A673 (cell line): ENCODE results near the gene IGLON5. TPM values are rescaled to one million over a fixed set of nuclear protein-coding genes. Genes with fewer than 3 reads are reported as not detected.

Source experiments
- Bru-seq: library from RNA; stranded (reverse); fragments of 400-500 nt; gene quantifications from one replicate; lab custom pipeline; 2021; lab: Mats Ljungman, UMichigan
- BruChase-seq, 2 experiments: library from RNA; stranded (reverse); fragments of 400-500 nt; gene quantifications; one replicate each; lab custom pipeline; 2021; lab: Mats Ljungman, UMichigan
- BruUV-seq: library from RNA; stranded (reverse); fragments of 400-500 nt; replicated peaks from 2 replicates; lab custom pipeline; 2021; lab: Mats Ljungman, UMichigan
- CTCF ChIA-PET: fragments of 300-600 bp; sonication (Branson Sonifier 250); formaldehyde crosslinking; loops from one replicate; lab custom pipeline; 2022; ENCODE audit warnings: antibody characterized with exemption; lab: Charles Lee
- POLR2A ChIA-PET: fragments of 300-600 bp; sonication (Branson Sonifier 250); formaldehyde crosslinking; loops from one replicate; lab custom pipeline; 2022; ENCODE audit warnings: antibody characterized with exemption; ENCODE audit not compliant: low non-redundant PET; lab: Charles Lee
- DNase-seq: peaks from one replicate; pipeline ENCODE4 v3.0.0-alpha.2; 2015; ENCODE audit warnings: low spot score
- H3K27ac ChIP-seq: fragments of 200-600 bp; sonication (generic); 2 replicates; pipeline ENCODE4 v1.5.1; 2016; ENCODE audit warnings: mixed run types, low read depth, mild to moderate bottlenecking, mixed read lengths, antibody characterized with exemption, low read length; ENCODE audit not compliant: poor library complexity, severe bottlenecking
- H3K27me3 ChIP-seq: fragments of 200-600 bp; sonication (generic); replicated peaks from 2 replicates; pipeline ENCODE4 v1.6.1; 2017; ENCODE audit warnings: mixed run types, low read depth, mild to moderate bottlenecking, mixed read lengths, antibody characterized with exemption, low read length; ENCODE audit not compliant: insufficient read depth, poor library complexity
- H3K36me3 ChIP-seq: fragments of 200-600 bp; sonication (generic); 2 replicates; pipeline ENCODE4 v1.6.1; 2016; ENCODE audit warnings: mixed run types, mild to moderate bottlenecking, mixed read lengths, antibody characterized with exemption, low read length; ENCODE audit not compliant: insufficient read depth, poor library complexity, severe bottlenecking
- H3K4me1 ChIP-seq: fragments of 200-600 bp; sonication (generic); 2 replicates; pipeline ENCODE4 v1.6.1; 2017; ENCODE audit warnings: mixed run types, mild to moderate bottlenecking, mixed read lengths, antibody characterized with exemption, low read length; ENCODE audit not compliant: insufficient read depth, poor library complexity, severe bottlenecking
- H3K4me3 ChIP-seq: fragments of 200-600 bp; sonication (generic); 2 replicates; pipeline ENCODE4 v1.5.1; 2016; ENCODE audit warnings: low read depth, mixed run types, mild to moderate bottlenecking, mixed read lengths, low read length; ENCODE audit not compliant: poor library complexity, severe bottlenecking
- H3K9me3 ChIP-seq: fragments of 200-600 bp; sonication (generic); 2 replicates; pipeline ENCODE4 v1.6.1; 2016; ENCODE audit warnings: mixed run types, low read depth, mild to moderate bottlenecking, mixed read lengths, antibody characterized with exemption, low read length; ENCODE audit not compliant: poor library complexity, severe bottlenecking
- EZH2 ChIP-seq: fragments of 200-600 bp; sonication (generic); IDR thresholded peaks from 2 replicates; pipeline ENCODE4 v1.6.1; 2017; ENCODE audit warnings: borderline replicate concordance, low read depth, mild to moderate bottlenecking, mixed read lengths, antibody characterized with exemption, low read length; ENCODE audit not compliant: poor library complexity, severe bottlenecking
- intact Hi-C: fragments of 100-400 bp; cut with micrococcal nuclease; formaldehyde crosslinking; loops from one replicate; pipeline ENCODE4 v1.10.0; 2022; ENCODE audit not compliant: unreplicated experiment
- long read RNA-seq: library from polyadenylated mRNA; stranded (forward); transcript quantifications from one replicate; pipeline ENCODE4 v2.0.0, GENCODE V29; 2022
- total RNA-seq: library from RNA; stranded (reverse); gene quantifications from 2 replicates; pipeline ENCODE4 v1.2.3, GENCODE V29; 2021
- TF ChIP-seq, protein P1 (sequence below): fragments of 300-800, 200-600 bp; sonication (generic); conservative IDR thresholded peaks from 2 replicates; pipeline ENCODE4 v1.5.1; 2017; ENCODE audit warnings: low read depth, mild to moderate bottlenecking, antibody characterized with exemption, low read length, moderate library complexity, mixed read lengths

IGLON5 gene
- total RNA-seq (0.39 and 0.94 TPM in 2 replicates), Bru-seq, nascent RNA (percentile 8 among the genes with signal in this experiment), BruChase-seq, experiment 1, labeled RNA remaining after a 2-hour chase (percentile 14 among the genes with signal in this experiment), BruChase-seq, experiment 2, labeled RNA remaining after a 6-hour chase (percentile 14 among the genes with signal in this experiment)
- long read RNA-seq, result 0 reads

DNA sequence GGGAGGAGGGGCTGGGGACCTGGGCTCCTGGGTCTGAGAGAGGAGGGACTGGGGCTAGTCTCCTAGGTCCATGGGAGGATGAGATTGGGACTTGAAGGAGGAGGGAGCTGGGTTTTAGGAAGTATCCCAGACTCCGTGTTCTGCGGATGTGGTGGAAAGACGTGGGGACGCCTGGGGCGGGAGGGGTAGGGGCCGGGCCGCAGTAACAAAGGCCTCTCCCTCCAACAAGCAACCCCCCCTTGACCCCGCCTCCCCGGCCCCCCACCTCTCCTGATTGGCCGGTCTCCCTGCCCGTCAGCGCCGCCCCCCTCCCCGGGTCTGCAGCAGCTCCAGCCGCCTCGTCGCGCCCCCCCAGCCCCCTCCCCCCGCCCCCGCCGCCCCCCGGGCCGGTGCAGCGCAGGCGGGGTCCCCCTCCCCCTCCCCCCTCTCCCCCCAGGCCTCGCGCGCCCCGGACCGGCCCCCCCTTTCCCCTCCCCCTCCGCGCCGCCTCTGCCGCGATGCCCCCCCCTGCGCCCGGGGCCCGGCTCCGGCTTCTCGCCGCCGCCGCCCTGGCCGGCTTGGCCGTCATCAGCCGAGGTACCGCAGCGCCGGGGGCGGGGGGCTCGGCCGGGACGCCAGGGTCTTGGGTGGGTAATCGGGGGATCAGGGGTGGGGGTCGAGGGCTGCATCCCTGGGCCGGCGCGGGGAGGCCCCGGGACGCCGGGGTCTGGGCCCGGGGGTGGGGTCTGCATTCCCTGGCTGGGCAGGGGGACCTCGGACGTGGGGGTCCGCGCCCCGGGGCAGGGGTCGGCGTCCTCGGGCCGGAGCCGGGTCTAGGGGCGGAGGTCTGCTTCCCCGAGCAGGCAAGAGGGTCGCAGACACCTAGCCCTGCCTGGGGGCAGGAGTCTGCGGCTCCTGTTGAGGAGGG, at the start of gene IGLON5:
Gene IGLON5, plus strand, starts transcription at position 294 of the 907 bp plus-strand sequence. Its CDS starts 204 bp downstream, at position 498.
- Histone ChIP-seq H3K27me3 (peaks cover 5% of the 10 kb centered on the region), H3K36me3 (no peaks in the 10 kb centered on the region), H3K4me3 (peak within 1 kb of the TSS; percentile 15), H3K9me3 (no peaks in the 10 kb centered on the region), H3K4me1 (no peaks in the 10 kb centered on the region), H3K27ac (no peak within 1 kb of the TSS)
- intact Hi-C loops, result no loop called here
- BruUV-seq, result no TSS peak
- ChIA-PET CTCF (no interaction called here), POLR2A (no interaction called here)
- no peak for TF ChIP-seq EZH2
- TF ChIP-seq, protein P1, sequence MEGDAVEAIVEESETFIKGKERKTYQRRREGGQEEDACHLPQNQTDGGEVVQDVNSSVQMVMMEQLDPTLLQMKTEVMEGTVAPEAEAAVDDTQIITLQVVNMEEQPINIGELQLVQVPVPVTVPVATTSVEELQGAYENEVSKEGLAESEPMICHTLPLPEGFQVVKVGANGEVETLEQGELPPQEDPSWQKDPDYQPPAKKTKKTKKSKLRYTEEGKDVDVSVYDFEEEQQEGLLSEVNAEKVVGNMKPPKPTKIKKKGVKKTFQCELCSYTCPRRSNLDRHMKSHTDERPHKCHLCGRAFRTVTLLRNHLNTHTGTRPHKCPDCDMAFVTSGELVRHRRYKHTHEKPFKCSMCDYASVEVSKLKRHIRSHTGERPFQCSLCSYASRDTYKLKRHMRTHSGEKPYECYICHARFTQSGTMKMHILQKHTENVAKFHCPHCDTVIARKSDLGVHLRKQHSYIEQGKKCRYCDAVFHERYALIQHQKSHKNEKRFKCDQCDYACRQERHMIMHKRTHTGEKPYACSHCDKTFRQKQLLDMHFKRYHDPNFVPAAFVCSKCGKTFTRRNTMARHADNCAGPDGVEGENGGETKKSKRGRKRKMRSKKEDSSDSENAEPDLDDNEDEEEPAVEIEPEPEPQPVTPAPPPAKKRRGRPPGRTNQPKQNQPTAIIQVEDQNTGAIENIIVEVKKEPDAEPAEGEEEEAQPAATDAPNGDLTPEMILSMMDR, result no peak
- DNase-seq, result peak; percentile 16

DNA sequence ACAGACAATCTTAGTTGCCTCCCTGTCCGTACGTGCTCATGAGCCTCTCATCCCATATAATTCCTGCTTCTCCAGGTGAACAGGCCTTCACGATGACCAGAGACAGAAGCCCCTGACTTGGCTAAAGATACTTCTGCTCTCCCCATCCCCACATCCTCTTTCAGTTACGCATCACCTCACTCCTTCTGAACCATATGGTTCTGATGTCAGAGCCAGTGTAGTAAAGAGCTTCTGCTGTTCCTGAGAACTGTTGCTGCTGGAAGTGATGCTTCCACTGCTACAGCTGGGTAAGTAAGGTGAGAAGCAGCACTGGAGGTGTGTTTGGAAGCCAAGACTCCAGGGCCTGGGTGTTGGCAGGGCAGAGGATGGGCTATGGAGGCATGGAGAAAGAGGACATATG, 47.6 kb upstream of the IGLON5 start:
- no peak for TF ChIP-seq EZH2
- TF ChIP-seq, protein P1, result no peak
- no peak overlapping the region for H3K27ac ChIP-seq
- H3K9me3 ChIP-seq, result no peaks in the 10 kb centered on the region
- ChIA-PET POLR2A (no interaction called here), CTCF (no interaction called here)
- H3K4me3 ChIP-seq, result no peak overlapping the region
- peaks cover 4% of the 10 kb centered on the region for H3K27me3 ChIP-seq
- intact Hi-C loops, result no loop called here
- H3K36me3 ChIP-seq, result no peaks in the 10 kb centered on the region
- DNase-seq, result no peak
- BruUV-seq, result no TSS peak
- no peaks in the 10 kb centered on the region for H3K4me1 ChIP-seq

DNA sequence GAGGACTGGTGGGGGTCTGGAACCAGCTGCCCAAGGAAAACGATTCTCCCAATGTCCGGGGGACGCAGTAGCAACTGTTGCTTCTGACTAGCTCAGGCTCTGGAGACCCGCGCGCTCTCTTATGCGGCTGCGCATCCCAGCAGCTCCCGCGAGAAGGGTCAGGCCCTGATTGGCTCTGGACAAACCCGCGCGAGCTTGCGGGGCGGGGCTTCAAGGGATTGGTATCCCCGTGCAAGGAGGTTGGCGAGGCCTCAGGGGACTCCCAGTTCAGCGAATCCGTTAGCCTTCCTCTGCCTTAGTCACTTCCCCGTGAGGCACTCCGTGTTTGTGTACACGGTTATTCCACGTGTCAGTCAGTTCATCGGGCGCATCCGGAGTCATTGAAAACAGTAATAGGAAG, 40.4 kb upstream of the IGLON5 start:
- POLR2A ChIA-PET, result no interaction called here
- TF ChIP-seq EZH2, result no peak
- TF ChIP-seq, protein P1, result no peak

More for the DNA sequence above, 40.4 kb upstream of the IGLON5 start:
- Histone ChIP-seq H3K36me3 (no peaks in the 10 kb centered on the region), H3K9me3 (no peaks in the 10 kb centered on the region), H3K4me3 (no peak overlapping the region), H3K27ac (no peak overlapping the region), H3K27me3 (no peaks in the 10 kb centered on the region), H3K4me1 (no peaks in the 10 kb centered on the region)
- intact Hi-C loops, result no loop called here
- CTCF ChIA-PET, result no interaction called here
- BruUV-seq, result no TSS peak
- DNase-seq, result no peak
